HG02840 (cell line): ENCODE data around the gene TSPEAR.
"Not testable (repeated sequence)": the region's sequence is repeated elsewhere in the genome, so short reads cannot be mapped to it uniquely, and the experiment has no call there.

ENCODE experiments used
- ATAC-seq: cut with Tn5 transposase; IDR thresholded peaks from one replicate; pipeline ENCODE4 v1.9.1; 2021; ENCODE audit warnings: mild to moderate bottlenecking, moderate library complexity, moderate number of reproducible peaks; ENCODE audit not compliant: unreplicated experiment, low FRiP score

TSPEAR gene

DNA sequence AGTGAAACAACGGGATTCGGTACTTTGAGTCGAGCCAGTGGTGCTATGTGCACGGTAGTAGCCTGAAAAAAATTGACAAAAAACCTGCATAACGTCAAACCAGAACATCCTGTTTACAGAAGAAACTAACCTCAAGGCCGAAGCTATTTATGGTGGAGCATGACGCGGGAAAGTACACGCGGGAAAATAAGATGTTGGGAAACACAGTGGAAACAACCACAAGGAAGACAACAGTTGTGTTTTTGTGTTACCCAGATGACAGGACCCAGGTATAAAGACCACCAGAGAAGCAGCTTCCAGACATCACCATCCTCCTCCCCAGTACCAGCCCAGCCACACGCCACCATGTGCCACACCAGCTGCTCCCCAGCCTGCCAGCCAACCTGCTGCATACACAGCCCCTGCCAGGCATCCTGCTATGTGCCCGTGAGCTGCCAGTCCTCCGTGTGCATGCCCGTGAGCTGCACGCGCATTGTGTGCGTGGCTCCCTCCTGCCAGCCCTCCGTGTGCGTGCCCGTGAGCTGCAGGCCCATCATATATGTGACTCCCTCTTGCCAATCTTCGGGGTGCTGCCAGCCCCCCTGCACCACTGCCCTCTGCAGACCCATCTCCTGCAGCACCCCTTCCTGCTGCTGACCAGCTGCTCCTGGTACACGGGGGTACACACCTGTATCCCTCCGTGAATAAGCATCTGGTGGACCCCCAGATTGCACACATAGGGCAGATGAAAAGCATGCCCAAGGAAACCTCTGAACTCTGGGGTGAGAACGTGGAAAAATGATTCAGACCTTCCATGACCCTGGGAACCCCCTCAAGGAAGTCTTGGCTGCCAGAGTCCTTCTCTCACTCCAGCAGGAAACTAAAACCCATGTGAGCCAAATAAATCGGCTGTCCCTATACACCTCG is 53.5 kb downstream of the TSPEAR start, which contains the start of gene KRTAP12-3:
KRTAP12-3 (plus strand) TSS at position 298 of the 906 bp plus-strand sequence; CDS start at position 346, 48 bp downstream.
- ATAC-seq: no peak

DNA sequence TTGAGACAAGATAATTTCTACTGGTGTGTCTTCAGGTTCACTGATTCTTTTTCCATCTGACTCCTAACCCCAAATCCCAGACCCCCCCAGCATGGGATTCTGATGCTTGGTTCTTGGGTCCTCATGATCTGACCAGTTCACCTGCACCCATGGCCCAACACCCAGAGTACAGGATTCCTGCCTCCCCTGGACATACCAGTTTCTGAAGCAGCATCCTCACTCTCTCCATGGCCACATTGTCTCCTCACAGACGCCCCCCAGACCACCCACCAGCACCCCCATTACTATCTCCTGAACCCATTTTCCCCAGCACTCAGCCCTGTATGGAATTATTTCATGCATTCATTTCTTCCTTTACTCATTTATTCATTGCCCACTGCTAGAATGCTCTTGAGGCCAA is 54.5 kb downstream of the TSPEAR start:
- no peak for ATAC-seq

DNA sequence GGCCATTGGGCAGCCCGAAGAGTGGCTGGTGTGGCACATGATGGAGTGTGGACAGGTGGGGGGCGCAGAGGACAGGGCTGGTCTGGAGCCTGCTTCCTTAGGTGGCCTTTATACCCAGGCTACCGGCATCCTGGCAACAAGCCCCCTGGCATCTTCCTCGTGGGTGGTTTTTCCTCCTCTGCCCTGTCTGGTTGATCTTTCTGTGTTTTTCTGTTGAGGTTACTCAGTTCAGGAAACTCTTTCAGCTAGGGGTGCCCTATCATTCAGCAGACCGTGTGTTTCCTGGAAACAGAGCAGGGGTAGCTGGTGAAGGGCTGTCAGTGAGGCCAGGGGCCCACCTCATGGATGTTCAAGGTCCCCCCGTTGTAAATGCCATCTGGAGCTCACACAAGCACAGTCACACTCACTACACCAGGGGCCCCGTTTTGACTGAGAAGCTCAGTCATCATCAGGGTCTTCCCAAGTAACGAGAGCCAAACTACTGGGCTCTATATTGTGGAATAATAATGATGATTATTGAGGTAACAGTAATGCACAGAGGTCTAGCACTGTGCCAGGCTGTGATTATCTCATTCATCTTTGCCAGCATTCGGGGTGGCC is 56.7 kb downstream of the TSPEAR start, which contains the start of gene KRTAP12-4:
KRTAP12-4 (minus strand) TSS at position 84 of the 600 bp plus-strand sequence; CDS start at position 39, 45 bp downstream.
- ATAC-seq: no peak

DNA sequence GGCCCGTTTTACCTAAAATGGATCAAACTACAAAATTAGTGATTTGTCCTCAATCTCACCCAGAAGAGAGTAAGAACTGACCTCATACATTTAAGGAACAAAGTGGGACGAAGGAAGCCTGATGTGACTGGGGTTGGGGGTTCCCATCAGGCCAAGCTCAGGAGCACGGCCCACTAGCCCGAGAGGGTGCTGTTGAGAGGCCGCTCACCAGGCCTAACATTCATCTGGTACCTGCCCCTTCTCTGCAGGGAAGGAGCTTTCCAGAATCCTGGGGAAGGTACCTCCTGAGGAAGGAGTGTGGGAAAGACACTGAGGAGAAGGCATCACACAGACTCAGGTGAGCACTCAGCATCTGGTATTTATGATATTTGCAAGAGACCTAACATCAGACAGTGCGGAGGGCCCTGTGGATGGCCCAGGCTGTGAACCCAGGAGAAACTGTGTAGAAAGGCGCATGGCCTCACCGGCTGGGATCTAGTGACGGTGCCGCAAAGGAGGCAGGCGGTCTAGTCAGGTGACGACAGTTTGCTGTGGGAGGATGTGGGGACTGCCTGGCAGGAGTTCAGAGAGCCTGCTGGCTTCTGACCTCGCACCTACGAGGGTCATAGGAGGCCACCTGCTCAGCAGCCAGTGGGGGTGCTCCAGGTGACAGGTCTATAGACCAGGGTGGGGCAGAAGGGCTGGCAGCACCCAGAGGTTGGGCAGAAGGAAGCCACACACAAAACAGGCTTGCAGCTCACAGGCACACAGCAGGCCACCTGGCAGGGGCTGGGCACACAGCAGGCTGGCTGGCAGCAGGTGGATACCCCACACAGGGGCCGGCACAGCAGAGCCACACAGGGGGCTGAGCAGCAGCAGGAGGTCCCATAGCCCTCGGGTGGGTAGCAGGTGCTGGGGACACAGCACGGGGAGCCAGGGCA is 57.5 kb downstream of the TSPEAR start:
- no peak for ATAC-seq

DNA sequence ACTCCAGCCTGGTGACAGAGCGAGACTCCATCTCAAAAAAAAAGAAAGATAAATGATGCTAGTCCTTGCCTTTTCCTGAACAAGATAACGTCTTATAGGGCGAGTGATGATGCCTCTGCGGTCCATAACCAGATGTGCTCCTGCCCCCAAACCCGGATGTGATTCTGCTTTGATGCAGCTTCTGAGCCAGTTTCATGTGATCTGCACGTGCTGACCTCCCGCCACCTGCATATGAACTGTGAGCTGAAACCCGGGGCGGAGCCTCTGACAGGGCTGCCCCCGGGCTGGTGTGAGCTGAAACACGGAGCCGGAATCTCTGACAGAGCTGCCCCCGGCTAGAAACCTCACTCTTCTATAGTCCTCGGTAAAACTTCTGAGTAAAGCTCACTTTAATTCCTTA is 58.2 kb downstream of the TSPEAR start:
- no peak for ATAC-seq

DNA sequence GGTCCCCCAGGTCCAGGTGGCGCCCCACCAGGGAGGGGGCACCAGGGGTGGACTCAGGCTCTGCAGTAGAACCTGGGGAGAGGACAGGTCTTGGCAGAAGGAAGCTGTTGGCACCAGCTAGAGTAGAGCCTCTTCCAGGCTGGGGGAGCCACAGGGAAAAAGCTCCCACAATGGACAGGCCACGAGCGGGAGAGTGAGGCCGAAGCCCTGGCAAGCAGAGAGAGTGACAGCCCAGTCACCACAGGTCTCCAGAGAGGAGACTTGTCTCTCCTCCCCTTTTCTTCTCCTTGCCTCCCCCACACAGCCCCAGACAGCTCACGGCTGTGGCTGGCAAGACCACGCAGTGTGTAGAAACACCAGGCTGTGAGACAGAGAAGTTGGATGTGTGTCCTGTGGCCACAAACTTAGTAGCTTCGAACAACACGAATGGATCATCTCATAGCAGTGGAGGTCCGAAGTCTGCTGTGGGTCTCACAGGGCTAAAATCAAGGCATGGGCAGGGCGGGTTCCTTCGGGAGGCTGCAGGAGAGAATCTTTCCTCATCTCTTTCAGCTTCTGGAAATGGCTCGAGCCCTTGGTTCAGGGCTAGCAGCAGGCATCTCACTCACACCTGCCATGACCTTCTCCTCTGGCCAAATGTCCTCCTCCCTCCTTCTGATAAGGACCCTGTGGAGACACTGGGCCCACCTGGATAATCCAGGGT is 60.2 kb downstream of the TSPEAR start:
- no peak for ATAC-seq

DNA sequence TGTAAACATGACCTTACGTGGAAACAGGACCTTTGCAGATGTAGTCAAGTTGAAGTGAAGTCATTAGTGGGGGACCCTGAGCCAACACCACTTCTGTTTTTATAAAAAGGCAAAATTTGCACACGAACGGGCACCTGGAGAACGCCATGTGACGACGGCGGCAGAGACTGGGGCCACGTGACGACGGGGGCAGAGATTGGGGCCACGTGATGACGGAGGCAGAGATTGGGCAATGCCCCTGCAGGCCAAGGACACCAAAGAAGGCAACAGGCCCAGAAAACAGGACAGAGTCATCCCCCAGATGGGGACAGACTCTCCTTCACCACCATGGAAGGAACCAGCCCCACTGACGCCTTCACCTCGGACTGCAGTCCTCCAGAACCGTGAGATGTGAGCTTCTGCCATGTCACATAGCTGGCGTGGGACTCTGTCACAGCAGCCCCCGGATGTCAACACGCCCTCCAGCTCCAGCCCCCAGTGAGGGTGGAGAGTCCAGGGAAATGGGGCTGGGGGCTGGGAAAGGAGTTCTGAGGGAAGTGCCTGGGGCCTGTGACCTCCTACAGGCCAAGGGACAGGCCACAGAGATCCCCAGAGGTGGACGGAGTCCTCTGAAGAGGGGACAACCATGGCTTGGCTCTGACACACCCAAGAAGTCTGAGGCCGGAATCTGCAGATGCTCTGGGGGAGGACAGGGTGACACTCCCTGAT is 61.0 kb downstream of the TSPEAR start:
- ATAC-seq: no peak

DNA sequence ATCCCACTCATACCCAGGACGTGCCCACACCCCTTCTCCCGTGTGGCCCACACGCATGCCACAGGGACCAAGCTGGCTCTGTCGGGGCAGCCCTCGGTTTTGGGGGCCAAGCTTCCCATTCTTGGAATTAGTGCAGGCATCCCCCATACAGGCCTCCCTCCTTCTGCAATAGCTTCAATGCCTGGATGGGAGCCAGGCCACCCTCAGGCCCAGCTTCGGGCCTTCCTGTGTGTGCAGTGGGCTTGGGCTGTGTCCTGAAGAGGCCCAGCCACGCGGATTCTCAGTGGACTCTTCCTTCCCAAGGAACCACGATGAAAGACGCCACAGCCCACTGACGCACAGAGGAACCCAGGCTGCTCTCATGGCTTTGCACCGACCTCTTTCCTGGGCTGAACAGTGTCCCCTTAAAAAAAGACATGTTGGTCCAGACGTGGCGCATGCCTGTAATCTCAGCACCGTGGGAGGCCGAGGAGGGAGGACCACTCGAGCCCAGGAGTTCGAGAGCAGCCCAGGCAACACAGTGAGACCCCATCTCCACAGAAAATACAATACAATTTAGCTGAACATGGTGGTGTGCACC is 61.8 kb downstream of the TSPEAR start:
- ATAC-seq: no peak

DNA sequence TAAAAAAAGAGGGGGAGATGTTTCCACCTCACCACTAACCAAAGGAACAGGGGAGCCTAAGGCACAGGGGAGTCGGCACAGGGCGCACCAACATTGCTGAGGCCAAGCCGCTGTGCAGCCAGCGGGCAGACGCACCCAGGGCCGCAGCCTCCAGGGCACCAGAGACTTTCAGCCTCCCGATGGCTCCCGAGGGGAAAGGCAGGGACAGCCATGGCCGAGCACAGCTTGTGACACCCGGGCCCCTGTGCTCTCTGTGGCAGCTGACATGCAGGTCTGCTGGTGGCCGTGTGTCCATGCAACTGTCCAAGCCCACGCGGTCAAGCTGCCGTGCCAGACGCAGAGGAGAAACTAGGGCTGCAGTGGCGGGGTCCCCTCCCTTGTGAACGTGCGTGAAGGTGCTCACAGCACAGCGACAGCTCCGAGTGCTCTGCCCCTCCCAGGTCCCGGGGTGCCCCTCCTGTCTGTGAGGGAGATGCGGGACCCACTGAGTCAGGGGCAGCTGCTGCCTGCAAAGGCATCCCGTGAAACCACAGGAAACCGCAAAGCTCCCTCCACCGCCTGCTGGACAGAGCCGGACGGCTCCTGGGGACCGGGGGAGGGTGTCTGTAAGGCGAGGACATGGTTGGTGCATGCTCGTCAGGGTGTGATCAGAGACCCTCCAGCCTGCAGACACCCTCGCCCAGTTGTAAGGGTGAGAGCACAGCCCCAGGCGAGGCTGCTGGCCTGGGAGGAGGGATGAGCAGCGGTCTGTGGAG is 62.6 kb downstream of the TSPEAR start:
- no peak for ATAC-seq

DNA sequence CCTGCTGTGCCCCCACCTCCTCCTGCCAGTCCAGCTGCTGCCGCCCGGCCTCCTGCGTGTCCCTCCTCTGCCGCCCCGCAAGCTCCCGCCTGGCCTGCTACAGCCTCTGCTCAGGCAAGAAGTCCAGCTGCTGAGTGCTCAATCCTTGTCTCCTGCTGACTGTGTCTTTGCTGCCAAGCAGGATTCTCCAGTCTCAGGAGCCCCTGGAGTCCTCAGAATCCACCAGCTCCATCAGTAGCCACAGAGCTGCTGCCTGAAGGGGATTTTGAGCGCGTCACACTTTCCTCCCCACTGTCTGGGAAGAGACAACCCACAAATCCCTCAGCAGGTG is 64.2 kb downstream of the TSPEAR start:
- ATAC-seq: no peak

DNA sequence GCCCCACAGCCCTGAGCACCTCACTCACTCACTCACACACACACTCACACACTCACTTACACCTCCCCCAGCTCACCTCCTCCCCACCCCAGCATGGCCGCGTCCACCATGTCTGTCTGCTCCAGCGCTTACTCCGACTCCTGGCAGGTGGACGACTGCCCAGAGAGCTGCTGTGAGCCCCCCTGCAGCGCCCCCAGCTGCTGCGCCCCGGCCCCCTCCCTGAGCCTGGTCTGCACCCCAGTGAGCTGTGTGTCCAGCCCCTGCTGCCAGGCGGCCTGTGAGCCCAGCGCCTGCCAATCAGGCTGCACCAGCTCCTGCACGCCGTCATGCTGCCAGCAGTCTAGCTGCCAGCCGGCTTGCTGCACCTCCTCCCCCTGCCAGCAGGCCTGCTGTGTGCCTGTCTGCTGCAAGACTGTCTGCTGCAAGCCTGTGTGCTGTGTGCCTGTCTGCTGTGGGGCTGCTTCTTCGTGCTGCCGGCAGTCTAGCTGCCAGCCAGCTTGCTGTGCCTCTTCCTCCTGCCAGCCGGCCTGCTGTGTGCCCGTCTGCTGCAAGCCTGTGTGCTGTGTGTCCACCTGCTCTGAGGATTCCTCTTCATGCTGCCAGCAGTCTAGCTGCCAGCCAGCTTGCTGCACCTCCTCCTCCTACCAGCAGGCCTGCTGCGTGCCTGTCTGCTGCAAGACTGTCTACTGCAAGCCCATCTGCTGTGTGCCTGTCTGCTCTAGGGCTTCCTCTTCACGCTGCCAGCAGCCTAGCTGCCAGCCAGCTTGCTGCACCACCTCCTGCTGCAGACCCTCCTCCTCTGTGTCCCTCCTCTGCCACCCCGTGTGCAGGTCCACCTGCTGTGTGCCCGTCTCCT is 64.8 kb downstream of the TSPEAR start, which contains the start of gene KRTAP10-11:
KRTAP10-11 (plus strand) TSS at position 49 of the 856 bp plus-strand sequence; CDS start at position 94, 45 bp downstream.
- not testable (repeated sequence) for ATAC-seq

DNA sequence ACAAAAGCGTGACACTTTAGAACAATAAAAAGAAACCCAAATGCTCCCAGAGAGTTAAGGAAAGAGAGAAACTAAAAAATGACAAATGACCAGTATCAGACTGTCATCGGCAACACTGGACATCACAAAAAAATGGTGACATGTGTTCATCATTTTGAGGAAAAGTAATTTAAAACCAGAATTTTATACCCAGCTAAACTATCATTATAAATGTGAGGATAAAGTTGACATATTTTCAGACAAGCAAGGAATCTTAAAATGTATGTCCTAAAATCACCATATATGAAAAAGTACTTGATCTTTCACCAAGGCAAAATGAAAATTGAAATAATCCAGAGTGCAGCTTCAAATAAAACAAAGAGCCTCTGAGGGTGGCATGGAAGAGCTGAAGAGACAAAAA is 66.5 kb downstream of the TSPEAR start:
- no peak for ATAC-seq

DNA sequence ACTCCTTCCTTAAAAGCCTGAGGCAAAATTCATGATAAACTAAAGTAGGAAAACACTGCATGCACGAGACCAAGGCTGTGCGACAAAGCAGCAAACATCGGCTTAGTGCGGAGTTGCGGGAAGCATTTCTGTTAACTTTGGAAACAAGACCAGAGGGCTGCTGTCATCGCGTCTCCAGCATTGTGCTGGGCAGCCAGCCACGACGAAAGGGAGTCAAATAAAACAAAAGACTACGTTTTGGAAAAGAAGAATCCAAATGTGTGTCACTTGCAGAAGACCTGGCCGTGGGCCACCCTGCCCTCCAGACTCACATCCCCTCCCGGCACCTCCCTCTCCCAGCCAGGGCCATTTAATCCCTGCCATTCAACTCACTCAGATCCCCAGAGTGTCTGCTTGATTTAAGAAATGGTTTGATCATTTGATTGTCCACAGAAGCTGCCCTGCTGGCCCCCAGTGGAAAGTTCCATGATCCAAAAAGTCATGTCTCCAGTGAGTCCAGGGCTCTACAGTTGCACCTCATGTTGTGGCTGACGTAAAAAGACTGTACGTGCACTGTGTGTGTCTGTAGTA is 67.5 kb downstream of the TSPEAR start:
- no peak for ATAC-seq

DNA sequence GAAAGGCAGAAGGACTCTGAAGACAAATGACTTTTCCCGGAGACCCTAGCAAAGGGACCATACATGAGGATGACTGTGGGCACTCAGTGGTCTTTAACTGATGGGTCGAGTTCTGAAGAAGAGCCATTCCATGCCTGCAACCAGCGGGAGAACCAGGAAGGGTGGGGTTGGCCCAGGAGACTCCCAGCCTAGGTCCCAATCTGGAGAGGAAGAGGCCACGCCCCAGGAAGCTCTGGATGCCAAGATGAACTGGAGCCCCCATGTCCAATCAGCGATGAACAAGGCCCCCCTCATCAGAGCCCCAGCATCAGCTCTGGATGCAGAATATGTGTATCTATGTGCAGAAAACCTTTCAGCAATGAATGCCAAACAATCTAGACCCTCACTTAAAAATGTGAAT is 70.6 kb downstream of the TSPEAR start:
- ATAC-seq: no peak

DNA sequence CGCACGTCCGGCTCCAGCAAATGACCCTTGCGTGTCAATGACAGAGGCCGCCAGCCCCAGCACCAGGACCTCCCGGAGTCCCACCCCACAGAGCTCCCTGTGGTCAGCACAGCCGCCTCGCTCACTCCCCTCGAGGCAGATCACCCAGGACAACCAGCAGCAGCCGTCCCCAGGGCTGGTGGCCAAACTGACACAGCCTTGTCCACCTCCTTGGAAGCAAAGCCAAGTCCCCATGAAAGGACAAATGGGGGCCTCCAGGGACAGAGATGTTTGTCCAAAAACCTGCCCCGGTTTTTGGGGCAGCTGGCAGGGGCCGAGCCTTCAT is 72.1 kb downstream of the TSPEAR start:
- ATAC-seq: no peak

DNA sequence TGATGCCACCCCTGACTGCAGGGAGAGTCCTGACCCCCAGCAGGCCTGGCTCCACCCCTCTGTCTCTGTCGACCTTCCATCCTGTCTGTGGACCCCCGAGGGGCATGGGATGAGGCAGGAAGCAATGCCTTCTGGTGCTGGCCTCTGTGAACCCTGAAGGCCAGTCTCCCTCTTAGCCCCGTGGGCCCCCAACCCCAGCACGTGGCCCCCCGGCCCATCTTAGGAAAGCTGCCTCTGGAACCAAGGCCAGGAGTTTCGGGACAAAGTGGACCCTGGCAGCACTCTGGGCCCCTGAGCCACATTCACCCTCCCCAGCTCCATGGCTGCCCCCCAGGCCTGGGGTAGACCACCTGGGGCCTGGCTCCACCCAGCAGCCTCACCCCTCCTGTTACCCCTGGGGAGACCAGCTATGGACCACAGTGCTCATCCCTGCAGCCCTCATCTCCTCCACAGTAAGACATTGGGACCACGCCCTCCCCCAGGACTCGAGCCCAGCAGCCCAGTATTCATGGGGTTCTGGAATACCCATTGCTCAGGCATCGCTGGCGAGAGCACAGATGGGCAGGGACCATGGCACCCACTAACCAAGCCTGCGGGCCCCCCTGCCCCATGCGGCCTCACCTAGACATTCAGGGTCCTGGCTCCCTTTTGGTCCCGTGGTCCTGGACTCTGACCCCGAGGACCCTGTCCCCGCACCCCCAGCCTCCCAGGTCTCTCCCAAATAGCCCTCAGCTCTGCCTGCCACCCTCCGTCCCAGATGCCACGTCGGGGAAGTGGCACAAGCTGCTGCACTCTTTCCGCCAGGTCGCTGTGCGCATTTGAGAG is 72.7 kb downstream of the TSPEAR start:
- ATAC-seq: not testable (repeated sequence)
